ENCODE measurements around the gene DISP2.

DISP2 gene

GRCh38 chr15:40365624-40366456 lies 7.8 kb downstream of the DISP2 start:
- no peak for DNase-seq

GRCh38 chr15:40366457-40367370 lies 8.7 kb downstream of the DISP2 start:
- peak; percentile 25 for DNase-seq

GRCh38 chr15:40367371-40367685 lies 9.3 kb downstream of the DISP2 start:
- DNase-seq: no peak

GRCh38 chr15:40367686-40368611 lies 9.9 kb downstream of the DISP2 start:
- peak; percentile 47 for DNase-seq

DNA sequence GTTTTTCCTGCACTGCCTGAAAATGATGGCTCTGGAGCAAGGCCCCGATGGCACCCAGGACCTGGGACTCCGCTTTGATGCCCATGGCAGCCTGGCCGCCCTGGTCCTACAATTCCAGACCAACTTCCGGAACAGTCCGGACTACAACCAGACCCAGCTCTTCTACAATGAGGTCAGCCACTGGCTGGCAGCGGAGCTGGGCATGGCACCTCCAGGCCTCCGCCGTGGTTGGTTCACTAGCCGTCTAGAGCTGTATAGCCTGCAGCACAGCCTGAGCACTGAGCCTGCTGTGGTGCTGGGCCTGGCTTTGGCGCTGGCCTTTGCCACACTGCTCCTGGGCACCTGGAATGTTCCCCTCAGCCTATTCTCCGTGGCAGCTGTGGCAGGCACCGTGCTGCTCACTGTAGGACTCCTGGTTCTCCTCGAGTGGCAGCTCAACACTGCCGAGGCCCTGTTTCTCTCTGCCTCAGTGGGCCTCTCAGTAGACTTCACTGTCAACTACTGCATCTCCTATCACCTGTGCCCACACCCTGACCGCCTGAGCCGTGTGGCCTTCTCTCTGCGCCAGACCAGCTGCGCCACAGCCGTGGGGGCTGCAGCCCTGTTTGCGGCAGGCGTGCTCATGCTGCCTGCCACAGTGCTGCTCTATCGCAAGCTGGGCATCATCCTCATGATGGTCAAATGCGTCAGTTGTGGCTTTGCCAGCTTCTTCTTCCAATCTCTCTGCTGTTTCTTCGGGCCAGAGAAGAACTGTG lies 10.9 kb downstream of the DISP2 start:
- no peak for DNase-seq

DNA sequence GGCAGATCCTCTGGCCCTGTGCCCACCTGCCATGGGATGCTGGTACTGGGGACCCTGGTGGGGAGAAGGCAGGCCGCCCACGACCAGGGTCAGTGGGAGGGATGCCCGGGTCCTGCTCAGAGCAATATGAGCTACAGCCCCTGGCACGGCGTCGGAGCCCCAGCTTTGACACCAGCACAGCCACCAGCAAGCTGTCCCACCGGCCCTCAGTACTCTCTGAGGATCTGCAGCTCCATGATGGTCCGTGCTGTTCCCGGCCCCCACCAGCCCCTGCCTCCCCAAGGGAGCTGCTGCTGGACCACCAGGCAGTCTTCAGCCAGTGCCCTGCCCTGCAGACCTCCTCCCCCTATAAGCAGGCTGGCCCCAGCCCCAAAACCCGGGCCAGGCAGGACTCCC lies 11.5 kb downstream of the DISP2 start:
- DNase-seq: no peak

GRCh38 chr15:40369971-40370370 lies 12.0 kb downstream of the DISP2 start:
- DNase-seq: no peak

DNA sequence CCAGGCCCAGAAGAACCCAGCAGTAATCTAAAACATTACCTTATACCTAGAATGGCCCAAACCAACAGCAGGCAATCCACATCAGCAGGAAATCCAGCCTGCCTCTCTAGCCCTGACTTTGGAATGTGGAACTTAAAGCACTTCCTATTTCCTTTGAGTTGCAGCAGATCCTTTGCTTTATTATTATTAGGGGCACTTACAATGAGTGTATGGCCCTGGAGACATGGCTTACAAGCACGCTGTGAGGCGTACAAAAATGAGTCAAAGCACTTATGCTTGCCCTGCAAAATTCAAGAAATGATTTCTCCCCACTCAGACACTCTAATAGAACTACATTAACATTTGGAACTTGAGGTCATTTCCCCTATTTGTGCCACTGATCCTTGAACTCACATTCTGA lies 15.0 kb downstream of the DISP2 start:
- no peak for DNase-seq

- no peak for DNase-seq
Measured at GRCh38 chr15:40377606-40378005, 19.6 kb downstream of the DISP2 start.

GRCh38 chr15:40379374-40379773 lies 21.4 kb downstream of the DISP2 start:
- no peak for DNase-seq

DNA sequence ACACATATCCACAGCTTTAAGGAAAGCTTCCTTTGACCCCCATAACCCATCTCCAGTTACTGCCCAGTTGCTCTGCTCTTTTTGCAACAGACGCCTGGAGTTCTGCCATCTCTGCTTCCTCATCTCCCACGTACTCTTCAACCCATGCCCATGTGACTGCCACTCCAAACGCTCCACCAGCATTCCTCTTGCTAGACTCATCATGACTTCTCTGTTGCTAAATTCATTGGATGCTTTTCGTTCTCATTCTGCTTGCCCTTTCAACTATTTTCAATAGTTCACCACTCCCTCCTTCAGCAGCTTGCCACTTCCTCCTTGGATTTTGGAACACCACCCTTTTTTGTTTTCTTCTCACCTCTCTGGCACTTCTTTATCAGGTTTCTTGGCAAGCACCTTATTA lies 21.8 kb downstream of the DISP2 start:
- DNase-seq: no peak

DNA sequence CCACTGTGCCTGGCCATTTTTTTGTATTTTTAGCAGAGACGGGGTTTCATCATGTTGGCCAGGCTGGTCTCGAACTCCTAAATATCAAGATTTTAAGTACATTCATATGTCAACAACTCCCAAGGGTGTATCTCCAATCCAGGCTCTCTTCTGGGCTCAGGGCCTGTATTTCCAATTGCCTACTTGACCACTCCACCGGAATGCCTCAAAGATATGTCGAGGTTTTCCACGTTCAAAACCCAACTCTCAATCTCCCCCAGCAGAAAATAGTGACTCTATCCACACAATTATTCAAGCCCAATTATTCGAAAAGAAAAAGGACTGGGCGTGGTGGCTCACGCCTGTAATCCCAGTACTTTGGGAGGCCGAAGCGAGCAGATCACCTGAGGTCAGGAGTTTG lies 22.6 kb downstream of the DISP2 start:
- no peak for DNase-seq

DNA sequence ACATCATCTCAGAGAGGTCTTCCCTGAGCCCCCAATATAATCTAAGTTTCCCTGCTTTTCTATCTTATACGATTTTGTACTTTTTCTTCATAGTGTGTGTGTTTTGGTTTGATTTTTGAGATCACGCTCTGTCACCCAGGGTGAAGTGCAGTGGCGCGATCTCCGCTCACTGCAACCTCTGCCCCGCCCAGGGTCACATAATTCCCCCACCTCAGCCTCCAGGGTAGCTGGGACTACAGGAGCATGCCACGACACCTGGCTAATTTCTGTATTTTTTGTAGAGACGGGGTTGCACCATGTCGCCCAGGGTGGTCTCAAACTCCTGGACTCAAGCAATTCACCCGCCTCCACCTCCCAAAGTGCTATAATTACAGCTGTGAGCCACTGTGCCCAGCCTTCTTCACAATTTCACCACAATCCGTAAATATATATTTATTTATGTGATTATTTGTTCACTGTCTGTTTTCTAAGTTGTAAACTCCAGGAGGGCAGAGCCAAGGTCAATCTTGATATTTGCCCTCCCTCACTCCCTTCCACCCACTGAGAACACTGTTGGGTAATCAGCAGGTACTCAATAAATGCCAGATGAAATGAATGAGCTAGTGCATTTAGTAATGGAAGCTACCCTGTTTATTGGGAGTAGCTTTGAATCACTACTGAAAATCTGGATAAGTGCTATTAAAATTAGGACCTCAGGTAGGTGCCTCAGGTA lies 24.0 kb downstream of the DISP2 start:
- no peak for DNase-seq

DNA sequence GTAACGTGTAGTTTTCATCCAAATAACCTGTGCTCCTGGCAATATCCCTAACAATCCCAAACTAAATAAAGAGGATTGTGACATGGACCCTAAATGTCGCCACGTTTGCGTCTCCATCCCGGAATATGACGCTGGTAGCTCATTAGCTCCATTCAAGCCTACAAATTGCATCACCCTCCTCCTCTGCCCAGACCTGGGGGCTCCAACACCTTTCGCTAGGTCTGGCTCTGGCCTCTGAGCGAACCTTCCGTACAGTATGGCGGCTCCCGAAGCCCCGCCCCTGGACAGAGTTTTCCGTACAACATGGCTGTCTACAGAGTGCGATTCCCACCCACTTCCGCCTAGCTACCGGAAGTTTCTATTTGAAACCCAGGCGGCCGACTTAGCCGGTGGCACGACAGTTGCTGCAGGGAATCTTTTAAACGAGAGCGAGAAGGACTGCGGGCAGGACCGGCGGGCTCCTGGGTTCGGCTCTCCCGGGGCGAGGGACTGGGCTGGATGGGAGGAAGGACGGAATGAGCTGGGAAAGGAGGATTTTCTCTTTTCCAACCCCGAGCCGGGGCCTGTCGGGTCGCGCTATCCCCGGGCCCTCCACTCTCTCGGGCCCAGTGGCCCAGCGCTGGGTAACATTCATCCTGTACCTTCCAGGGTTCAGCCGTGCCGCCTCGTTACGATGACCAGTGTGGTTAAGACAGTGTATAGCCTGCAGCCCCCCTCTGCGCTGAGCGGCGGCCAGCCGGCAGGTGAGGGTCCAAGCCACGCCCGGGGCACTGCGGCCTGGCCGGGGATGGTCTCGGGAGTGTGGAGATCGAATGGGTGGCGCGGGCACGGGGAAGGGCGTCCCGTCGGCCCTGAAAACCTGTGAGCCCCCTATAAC lies 24.8 kb downstream of the DISP2 start, which contains the start of gene KNSTRN:
KNSTRN (plus strand) TSS at position 142 of the 877 bp plus-strand sequence; CDS start at position 257, 115 bp downstream.
- DNase-seq: peak; percentile 84

DNA sequence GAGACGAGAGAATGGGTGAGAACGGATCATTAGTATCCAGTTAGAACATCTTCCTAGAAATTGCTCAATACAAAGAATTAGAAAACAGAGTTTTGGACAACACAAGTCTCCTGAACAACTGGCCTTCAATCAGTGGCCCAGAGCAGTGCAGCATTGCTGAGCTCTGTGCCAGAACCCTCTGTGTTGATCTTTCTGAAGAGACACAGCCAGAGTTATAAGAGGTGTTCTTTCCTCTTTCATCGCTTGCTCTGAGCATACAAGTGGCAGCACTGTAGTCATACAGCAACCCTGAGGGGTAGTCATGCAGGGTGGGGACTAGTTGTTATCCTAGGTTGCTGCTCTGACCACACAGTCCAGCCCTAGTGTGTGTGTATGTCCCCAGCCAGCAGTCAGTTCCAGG lies 28.5 kb downstream of the DISP2 start:
- DNase-seq: no peak

DNA sequence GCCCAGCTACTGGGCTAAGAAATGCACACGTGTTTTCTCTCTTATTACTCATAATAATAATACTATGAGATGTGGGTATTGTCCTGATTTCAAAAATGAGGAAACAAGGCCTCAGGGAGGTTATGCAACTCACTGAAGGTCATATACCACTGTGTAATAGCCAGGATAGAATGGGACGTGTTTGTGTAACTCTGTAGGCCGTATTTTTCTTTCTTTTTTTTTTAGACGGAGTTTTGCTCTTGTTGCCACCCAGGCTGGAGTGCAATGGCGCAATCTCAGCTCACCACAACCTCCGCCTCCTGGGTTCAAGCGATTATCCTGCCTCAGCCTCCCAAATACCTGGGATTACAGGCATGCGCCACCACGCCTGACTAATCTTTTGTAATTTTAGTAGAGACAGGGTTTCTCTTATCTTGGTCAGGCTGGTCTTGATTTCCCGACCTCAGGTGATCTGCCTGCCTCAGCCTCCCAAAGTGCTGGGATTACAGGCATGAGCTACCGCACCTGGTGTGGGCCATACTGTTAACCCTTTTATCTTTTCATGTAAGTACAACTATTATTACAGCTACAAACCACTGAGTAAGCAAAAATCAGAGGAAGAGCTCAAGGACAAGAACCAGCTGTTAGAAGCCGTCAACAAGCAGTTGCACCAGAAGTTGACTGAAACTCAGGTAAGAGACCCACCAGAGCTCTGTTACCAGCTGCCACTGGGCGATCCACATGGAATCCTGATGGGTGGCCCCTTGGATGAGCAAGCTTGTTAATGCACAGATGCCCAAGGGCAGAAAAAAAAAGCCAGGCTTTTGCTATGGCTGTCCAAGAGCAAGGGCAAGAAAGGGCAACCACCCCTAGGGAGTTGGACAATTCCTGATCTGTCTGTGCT lies 31.2 kb downstream of the DISP2 start:
- no peak for DNase-seq

- DNase-seq: no peak
Measured at GRCh38 chr15:40389824-40390595, 32.0 kb downstream of the DISP2 start.

Measured in NCI-H1092 treated with DMSO at 0.1 percent for 48 hours (cell line).